Pancreas (tissue), 10 donors: ENCODE measurements around the gene PEX14. TPM values are rescaled to one million over a fixed set of nuclear protein-coding genes. Genes with fewer than 3 reads are reported as not detected.

Experiments
- ATAC-seq, 4 donors: fragments of 200-7000 bp; cut with Tn5 transposase; one replicate each; pipeline versions ENCODE4 v1.8.0 to v1.9.1; 2020; ENCODE audit warnings: mild to moderate bottlenecking in 4 of 4, moderate library complexity in 4 of 4
- DNase-seq, 6 donors: peaks; one replicate each; pipeline ENCODE4 v3.0.0-alpha.2; 2020
- FAIRE-seq: peaks from 2 replicates; lab custom pipeline; 2012; peaks lifted over from hg19 to GRCh38; lab: Jason Lieb, UNC
- H3K27ac ChIP-seq, 4 donors: fragments of 200-600 bp; sonication (generic); 1 replicate in 3 of 4; 2 replicates in 1 of 4; pipeline versions ENCODE4 v1.5.0 to v1.8.0; 2020
- H3K27me3 ChIP-seq, 4 donors: fragments of 200-600 bp; one replicate each; pipeline ENCODE4 v1.8.0; 2021
- H3K36me3 ChIP-seq, 3 donors: fragments of 200-600 bp; sonication (generic) in 1 of 3; one replicate each; pipeline versions ENCODE4 v1.5.0 to v1.8.0; 2020 to 2021
- H3K4me1 ChIP-seq, 3 donors: fragments of 200-600 bp; one replicate each; pipeline ENCODE4 v1.8.0; 2021
- H3K4me3 ChIP-seq, 4 donors: fragments of 200-600 bp; sonication (generic) in 2 of 4; one replicate each; pipeline versions ENCODE4 v1.5.0 to v1.8.0; 2020 to 2021
- H3K9me3 ChIP-seq, 4 donors: fragments of 200-600 bp; one replicate each; pipeline ENCODE4 v1.8.0; 2021
- WGBS, 2 donors: extraction: QIAGEN DNeasy Blood & Tissue Kit; methylation state at CpG; one replicate each; pipeline ENCODE4 v1.1.7; 2013; 5-methylcytosine and 5-hydroxymethylcytosine counted together
- intact Hi-C, 3 donors: fragments of 100-400 bp; cut with DNase I; formaldehyde crosslinking; loops; one replicate each; pipeline versions ENCODE4 v1.11.1 to v1.14.2; 2022
- polyA plus RNA-seq, 2 donors: library from polyadenylated mRNA; stranded (reverse); fragments of 200-250 nt; gene quantifications; one replicate each; pipeline ENCODE4 v1.2.3, GENCODE V29; 2013
- total RNA-seq, 6 donors: library from RNA; stranded (reverse); fragmentation: NEBNext Ultra II Directional in 4 of 6; extraction: Animal tissue kit (Norgen Biotek cat#: 25700) in 4 of 6; gene quantifications; one replicate each; pipeline versions ENCODE4 v1.2.1 to v1.2.4, GENCODE V29; 2021 to 2023
- TF ChIP-seq, protein P1 (sequence below), 4 donors: fragments of 200-600 bp; sonication (generic) in 3 of 4; IDR thresholded peaks; one replicate each; pipeline versions ENCODE4 v1.5.0 to v1.8.0; 2021; ENCODE audit warnings: antibody characterized with exemption in 4 of 4
- donor health status: healthy with polysubstance abuse.
- donor health status: DM: no; HTN: no; CAD: no; lungs with moderate emphysema.
- donor health status: DM: no; HTN: no; CAD: no.
- donor health status: control.
- donor health status: control.
- donor health status: Bipolar disorder and iron deficiency.
- donor health status: DM: yes; HTN: yes; CAD: no.
- donor health status: DM: no; HTN: no; CAD: no.
- donor health status: DM: no; HTN: no; CAD: no.
- donor health status: DM: yes; HTN: yes; CAD: no.

The PEX14 gene
- total and polyA plus RNA-seq, 8 donors, result 6.0 to 12.8 (median 8.2) TPM

DNA sequence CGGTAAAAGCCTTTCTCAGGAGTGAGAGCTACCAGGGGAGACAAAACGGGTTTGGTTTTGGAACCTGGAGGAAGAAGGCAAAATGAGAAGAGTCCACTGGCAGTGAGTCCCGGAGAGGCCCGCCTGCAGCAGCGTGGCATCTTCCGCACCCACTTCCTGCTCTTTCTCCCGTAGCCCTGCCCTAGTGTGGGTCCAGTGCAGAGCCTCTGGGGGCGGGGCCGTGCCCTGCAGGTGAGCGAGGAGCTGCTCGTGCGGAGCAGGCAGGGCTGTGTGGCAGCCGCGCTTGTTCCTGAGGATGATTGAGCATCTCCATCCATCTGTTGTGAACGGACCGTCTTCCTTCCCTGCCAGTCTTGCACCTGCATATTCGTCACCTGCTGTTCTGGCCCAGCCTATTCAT, 66.5 kb downstream of the PEX14 start:
- H3K4me3 ChIP-seq, result no peak overlapping the region
- ATAC-seq, result no peak
- no peaks in the 10 kb centered on the region for H3K27me3 ChIP-seq
- no peak overlapping the region for H3K27ac ChIP-seq
- no peak for FAIRE-seq
- intact Hi-C loops, result loop anchor here in 1 of 3 donors (10.0 kb wide), 1 partner anchor 74 kb away; no protein-coding TSS in a partner anchor
- no peaks in the 10 kb centered on the region for H3K9me3 ChIP-seq
- H3K4me1 ChIP-seq, result no peaks in the 10 kb centered on the region
- peaks cover 0 to 6% (median 0%) of the 10 kb centered on the region in 3 donors for H3K36me3 ChIP-seq
- DNase-seq, result no peak
- WGBS, 2 donors, result 91 to 97% methylated on average over 17 of the region's 17 CpGs
- TF ChIP-seq, protein P1, sequence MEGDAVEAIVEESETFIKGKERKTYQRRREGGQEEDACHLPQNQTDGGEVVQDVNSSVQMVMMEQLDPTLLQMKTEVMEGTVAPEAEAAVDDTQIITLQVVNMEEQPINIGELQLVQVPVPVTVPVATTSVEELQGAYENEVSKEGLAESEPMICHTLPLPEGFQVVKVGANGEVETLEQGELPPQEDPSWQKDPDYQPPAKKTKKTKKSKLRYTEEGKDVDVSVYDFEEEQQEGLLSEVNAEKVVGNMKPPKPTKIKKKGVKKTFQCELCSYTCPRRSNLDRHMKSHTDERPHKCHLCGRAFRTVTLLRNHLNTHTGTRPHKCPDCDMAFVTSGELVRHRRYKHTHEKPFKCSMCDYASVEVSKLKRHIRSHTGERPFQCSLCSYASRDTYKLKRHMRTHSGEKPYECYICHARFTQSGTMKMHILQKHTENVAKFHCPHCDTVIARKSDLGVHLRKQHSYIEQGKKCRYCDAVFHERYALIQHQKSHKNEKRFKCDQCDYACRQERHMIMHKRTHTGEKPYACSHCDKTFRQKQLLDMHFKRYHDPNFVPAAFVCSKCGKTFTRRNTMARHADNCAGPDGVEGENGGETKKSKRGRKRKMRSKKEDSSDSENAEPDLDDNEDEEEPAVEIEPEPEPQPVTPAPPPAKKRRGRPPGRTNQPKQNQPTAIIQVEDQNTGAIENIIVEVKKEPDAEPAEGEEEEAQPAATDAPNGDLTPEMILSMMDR (IDR thresholded peaks at IDR 0.05), result no peak

DNA sequence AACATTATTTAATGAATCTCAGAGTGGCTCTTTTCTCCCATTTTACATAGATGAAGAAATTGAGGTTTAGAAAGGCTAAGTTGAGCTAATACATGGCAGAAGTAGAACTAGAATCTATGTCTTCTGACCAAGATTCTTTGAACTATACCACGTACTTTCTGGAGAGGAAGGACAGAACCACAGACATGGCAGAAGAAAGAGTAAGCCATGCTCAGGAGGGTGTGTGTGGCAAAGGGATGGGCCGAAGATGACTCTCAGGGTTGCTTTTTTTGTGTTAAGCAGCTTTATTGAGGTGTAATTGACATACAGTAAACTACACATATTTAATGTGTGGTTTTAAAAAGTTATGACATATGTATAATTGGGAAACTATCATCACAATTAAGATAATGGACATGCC, 69.5 kb downstream of the PEX14 start:
- WGBS, 2 donors, result 48 to 51% methylated on average over 2 of the region's 2 CpGs
- H3K27ac ChIP-seq, result no peak overlapping the region
- H3K4me1 ChIP-seq, result no peaks in the 10 kb centered on the region
- FAIRE-seq (no peak), ATAC-seq (no peak), DNase-seq (no peak)
- H3K9me3 ChIP-seq, result no peaks in the 10 kb centered on the region
- intact Hi-C loops, result loop anchor here in 1 of 3 donors (10.0 kb wide), 1 partner anchor 71 kb away; no protein-coding TSS in a partner anchor
- no peaks in the 10 kb centered on the region for H3K27me3 ChIP-seq
- TF ChIP-seq, protein P1 (IDR thresholded peaks at IDR 0.05), result no peak
- H3K36me3 ChIP-seq, result peaks cover 0 to 6% (median 0%) of the 10 kb centered on the region in 3 donors
- H3K4me3 ChIP-seq, result no peak overlapping the region

DNA sequence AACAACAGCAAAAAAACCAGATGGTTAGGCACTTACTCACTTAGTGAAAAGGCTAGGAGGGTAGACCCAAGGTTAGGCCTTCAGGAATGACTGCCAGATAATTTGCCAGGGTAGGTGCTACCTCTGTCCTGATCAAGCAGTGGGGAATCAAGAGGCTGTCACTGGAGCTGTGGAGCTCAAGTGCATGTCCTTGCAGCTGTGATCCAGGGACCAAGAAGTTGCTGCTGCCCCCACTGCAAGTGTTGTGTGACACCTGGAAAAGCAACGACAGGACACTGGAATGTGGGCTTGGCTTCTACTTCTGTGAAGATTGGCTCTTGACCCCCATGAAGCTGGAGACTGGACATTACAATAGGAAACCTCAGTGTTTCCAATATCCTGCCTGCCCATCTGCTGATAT, 72.1 kb downstream of the PEX14 start:
- H3K27ac ChIP-seq, result no peak overlapping the region
- H3K9me3 ChIP-seq, result no peaks in the 10 kb centered on the region
- TF ChIP-seq, protein P1 (IDR thresholded peaks at IDR 0.05), result no peak
- intact Hi-C loops, result loop anchor here in 1 of 3 donors (10.0 kb wide), 1 partner anchor 68 kb away; no protein-coding TSS in a partner anchor
- 37 to 47% methylated on average over 1 of the region's 1 CpG for WGBS, 2 donors
- H3K27me3 ChIP-seq, result no peaks in the 10 kb centered on the region
- FAIRE-seq (no peak), DNase-seq (no peak), ATAC-seq (no peak)
- H3K36me3 ChIP-seq, result no peaks in the 10 kb centered on the region
- H3K4me3 ChIP-seq, result no peak overlapping the region
- no peaks in the 10 kb centered on the region for H3K4me1 ChIP-seq

DNA sequence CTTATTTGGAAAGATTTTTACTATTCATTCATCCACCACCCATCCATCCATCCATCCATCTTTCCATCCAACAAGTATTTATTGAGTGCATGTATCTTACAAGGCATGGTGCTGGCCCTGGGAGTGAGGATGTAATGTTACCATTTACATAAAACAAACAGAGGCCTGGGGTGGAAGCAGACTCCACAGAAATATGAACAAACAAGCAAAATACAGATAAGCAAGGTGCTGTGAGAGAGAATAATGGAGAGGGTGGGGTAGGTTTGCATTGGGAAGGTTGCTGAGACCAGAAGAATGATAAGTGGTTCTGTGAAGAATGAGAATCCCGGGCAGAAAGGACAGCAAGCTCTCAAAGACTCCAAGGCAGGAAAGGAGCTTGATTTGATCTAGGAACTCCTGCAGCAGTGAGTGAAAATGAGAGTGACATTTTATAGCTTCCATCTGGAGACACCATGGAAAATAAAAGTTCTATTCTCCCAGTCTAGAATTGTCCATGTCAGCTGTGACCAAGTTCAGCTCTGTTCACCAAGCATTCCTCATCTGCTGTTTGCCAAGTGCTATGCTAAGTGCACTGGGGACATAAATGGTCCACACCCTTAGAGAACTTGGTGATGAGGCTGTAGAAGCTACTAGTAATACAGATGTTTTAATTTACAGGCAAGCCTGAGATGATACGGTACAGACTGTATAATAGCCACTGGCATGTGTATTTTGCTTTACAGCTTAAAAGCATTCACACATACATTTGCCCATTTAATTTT, 75.3 kb downstream of the PEX14 start:
- ATAC-seq (no peak), FAIRE-seq (no peak), DNase-seq (no peak)
- Histone ChIP-seq H3K4me1 (no peaks in the 10 kb centered on the region), H3K4me3 (no peak overlapping the region), H3K27me3 (no peaks in the 10 kb centered on the region), H3K27ac (no peak overlapping the region), H3K36me3 (no peaks in the 10 kb centered on the region), H3K9me3 (no peaks in the 10 kb centered on the region)
- TF ChIP-seq, protein P1 (IDR thresholded peaks at IDR 0.05), result no peak
- intact Hi-C loops, result loop anchor here in 1 of 3 donors (10.0 kb wide), 1 partner anchor 65 kb away; no protein-coding TSS in a partner anchor
- 72 to 81% methylated on average over 2 of the region's 2 CpGs for WGBS, 2 donors

DNA sequence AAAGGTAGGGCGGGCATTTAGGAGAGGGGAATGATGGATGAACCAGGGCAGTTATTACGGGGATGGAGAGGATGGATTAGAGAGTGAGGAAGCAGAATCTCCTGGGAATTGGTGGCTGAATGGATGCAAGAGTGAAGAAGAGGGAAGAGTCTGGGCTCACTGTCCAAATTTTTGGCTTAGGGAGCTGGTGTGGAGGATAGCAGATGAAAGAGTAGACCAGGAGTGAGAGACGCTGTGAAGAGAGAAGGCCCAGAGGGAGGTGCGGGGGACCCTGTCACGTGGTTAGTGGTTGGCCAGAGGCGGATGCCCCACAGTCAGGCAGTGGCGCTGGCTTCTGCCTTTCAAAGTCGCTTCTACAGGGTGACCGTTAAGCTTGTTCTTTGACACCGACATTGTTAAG, 78.4 kb downstream of the PEX14 start:
- no peak overlapping the region for H3K27ac ChIP-seq
- ATAC-seq, result no peak
- TF ChIP-seq, protein P1 (IDR thresholded peaks at IDR 0.05), result no peak
- 88 to 89% methylated on average over 10 of the region's 10 CpGs for WGBS, 2 donors
- H3K9me3 ChIP-seq, result no peaks in the 10 kb centered on the region
- intact Hi-C loops, result no loop called here
- H3K4me1 ChIP-seq, result no peaks in the 10 kb centered on the region
- DNase-seq, result no peak
- H3K36me3 ChIP-seq, result no peaks in the 10 kb centered on the region
- no peaks in the 10 kb centered on the region for H3K27me3 ChIP-seq
- H3K4me3 ChIP-seq, result no peak overlapping the region
- FAIRE-seq, result no peak
